ENCODE results near the gene HAUS5. TPM values are rescaled to one million over a fixed set of nuclear protein-coding genes. Genes with fewer than 3 reads are reported as not detected.

HAUS5 gene
- polyA plus RNA-seq, 4 donors = 23.2 to 39.6 (median 25.3) TPM

DNA sequence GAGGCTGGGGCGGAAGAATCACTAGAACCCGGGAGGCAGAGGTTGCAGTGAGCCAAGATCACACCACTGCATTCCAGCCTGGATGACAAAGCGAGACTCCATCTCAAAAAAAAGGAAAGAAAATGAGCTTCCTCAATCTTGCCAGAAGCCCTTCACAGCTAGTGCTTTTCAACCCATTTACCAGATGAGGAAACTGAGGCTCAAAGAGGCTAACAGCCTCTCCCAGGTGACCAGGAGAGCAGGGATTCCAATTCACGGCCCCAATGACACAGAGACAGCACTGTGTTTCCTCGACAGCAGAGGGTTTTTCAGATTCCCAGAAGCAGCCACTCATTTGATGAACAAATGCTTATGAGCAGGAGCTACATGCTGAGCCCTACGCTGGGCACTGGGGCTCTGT, 57.0 kb downstream of the HAUS5 start:
- DNase-seq (ENCODE audit: low read depth in 4 of 4, low spot score in 3 of 4) = no peak

DNA sequence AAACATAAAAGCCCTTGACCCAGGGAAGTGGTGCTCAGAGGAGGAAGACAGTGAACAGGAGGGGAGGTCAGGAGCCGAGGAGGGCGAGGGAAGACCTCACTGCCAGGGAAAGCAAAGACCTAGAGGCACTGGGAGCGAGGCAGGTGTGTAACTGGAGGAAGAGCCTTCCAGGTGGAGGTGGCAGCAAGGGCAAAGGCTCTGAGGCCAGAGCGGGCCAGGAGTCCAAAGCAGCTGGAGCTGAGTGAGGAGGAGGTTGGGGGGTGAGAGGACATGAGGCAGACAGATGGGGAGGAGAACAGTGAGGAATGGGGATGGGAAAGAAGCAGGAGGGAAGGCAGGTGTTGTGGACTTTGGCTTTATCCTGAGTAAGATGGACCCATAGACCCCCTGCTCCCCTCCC, 57.4 kb downstream of the HAUS5 start:
- DNase-seq (ENCODE audit: low read depth in 4 of 4, low spot score in 3 of 4) = no peak

DNA sequence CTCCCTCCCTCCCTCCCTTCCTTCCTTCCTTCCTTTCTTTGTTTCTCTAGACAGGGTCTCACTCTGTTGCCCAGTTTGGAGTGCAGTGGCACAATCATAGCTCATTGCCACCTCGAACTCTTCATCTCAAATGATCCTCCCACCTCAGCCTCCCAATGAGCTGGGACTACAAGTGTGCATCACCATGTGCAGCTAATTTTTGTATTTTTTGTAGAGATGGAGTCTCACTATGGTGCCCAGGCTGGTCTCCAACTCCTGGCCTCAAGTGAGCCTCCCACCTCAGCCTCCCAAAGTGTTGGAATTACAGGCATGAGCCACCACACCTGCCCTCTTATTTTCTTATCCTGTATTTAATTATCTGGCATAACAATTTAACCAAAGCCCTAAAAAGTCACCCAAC, 58.2 kb downstream of the HAUS5 start:
- no peak for DNase-seq (ENCODE audit: low read depth in 4 of 4, low spot score in 3 of 4)

DNA sequence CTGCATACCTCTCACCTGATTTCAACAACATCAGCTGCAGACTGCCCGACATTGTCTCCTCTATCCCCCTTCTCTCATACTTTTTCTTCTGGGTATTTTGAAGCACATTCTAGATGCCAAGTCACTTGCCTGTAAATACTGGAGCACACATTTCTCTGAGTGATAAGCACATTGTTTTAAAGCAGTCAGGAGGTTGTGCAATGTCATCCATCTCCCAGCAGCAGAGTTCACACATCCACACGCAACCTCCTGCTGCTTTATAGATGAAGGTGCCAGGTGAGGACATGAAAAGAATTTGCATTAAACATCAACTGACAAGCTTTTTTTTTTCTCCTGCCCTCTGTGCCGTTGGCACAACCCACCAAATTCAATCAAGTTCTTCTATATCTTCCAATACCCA, 59.3 kb downstream of the HAUS5 start:
- no peak for DNase-seq (ENCODE audit: low read depth in 4 of 4, low spot score in 3 of 4)

DNA sequence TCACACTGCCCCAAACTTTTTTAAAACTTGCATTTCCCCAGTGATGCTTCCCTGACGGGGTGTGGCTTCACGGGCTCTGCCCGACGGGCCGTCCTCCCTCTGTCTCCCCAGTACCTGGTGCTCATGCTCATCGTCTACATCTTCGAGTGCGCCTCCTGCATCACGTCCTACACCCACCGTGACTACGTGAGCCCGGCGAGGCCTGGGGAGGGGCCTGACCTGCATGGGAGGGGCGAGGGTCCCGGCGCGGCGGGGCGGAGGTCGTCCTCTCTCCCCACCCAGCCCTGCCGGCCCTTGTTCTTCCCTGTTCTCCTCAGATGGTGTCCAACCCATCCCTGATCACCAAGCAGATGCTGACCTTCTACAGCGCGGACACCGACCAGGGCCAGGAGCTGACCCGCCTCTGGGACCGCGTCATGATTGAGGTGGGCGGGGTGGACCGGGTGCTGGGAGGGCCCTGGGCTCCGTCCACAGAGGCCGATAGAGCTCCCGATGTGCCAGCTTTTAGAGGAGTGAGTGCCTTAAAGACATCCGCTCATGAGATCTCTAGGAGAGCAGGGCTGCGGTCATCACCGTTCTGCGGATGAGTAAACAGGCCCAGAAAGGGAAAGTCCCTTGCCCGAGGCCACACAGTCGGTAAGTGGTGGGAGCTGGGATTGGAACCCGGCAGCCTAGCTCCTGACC, 60.7 kb downstream of the HAUS5 start:
- no peak for DNase-seq (ENCODE audit: low read depth in 4 of 4, low spot score in 3 of 4)

Other genes with a start within 250 kb of the HAUS5 start
- under 1 TPM in 1 of 4 donors, not detected in 3; 0.33 TPM for gene GPR42, start 241.7 kb upstream of the HAUS5 start, polyA plus RNA-seq (ENCODE audit: insufficient read length in 4 of 4)
- gene FFAR2, start 164.5 kb upstream of the HAUS5 start, polyA plus RNA-seq (ENCODE audit: insufficient read length in 4 of 4) = 1 to 10 TPM in 1 of 4 donors, under 1 TPM in 3; 0.19 to 1.4 (median 0.47) TPM
- 1 to 10 TPM in 1 of 4 donors, under 1 TPM in 3; 0.36 to 1.9 (median 0.59) TPM for gene KRTDAP, start 122.3 kb upstream of the HAUS5 start, polyA plus RNA-seq (ENCODE audit: insufficient read length in 4 of 4)
- gene DMKN, start 99.1 kb upstream of the HAUS5 start, polyA plus RNA-seq (ENCODE audit: insufficient read length in 4 of 4) = 100 to 1,000 TPM in 1 of 4 donors, 10 to 100 TPM in 3; 59.7 to 123 (median 83.8) TPM
- gene SBSN, start 84.4 kb upstream of the HAUS5 start, polyA plus RNA-seq (ENCODE audit: insufficient read length in 4 of 4) = under 1 TPM in 1 of 4 donors, not detected in 3; 0.11 TPM
- not detected for gene GAPDHS, start 79.3 kb upstream of the HAUS5 start, polyA plus RNA-seq (ENCODE audit: insufficient read length in 4 of 4)
- 100 to 1,000 TPM in 1 of 4 donors, 10 to 100 TPM in 3; 58.7 to 102 (median 86.6) TPM for gene TMEM147, start 67.1 kb upstream of the HAUS5 start, polyA plus RNA-seq (ENCODE audit: insufficient read length in 4 of 4)
- under 1 TPM in 1 of 4 donors, not detected in 3; 0.14 TPM for gene ATP4A, start 49.1 kb upstream of the HAUS5 start, polyA plus RNA-seq (ENCODE audit: insufficient read length in 4 of 4)
- gene PMIS2, start 26.6 kb upstream of the HAUS5 start, polyA plus RNA-seq (ENCODE audit: insufficient read length in 4 of 4) = not detected
- 10 to 100 TPM; 49.1 to 81.9 (median 57.7) TPM for gene RBM42, start 16.3 kb downstream of the HAUS5 start, polyA plus RNA-seq (ENCODE audit: insufficient read length in 4 of 4)
- gene ETV2, start 29.0 kb downstream of the HAUS5 start, polyA plus RNA-seq (ENCODE audit: insufficient read length in 4 of 4) = 1 to 10 TPM; 1.7 to 3.3 (median 2.3) TPM
- 100 to 1,000 TPM; 224 to 359 (median 312) TPM for gene COX6B1, start 35.6 kb downstream of the HAUS5 start, polyA plus RNA-seq (ENCODE audit: insufficient read length in 4 of 4)
- gene UPK1A, start 53.8 kb downstream of the HAUS5 start, polyA plus RNA-seq (ENCODE audit: insufficient read length in 4 of 4) = 10 to 100 TPM in 3 of 4 donors, under 1 TPM in 1; 0.53 to 67.8 (median 21.8) TPM
- gene ZBTB32, start 91.8 kb downstream of the HAUS5 start, polyA plus RNA-seq (ENCODE audit: insufficient read length in 4 of 4) = under 1 TPM; 0.27 to 0.63 (median 0.49) TPM
- gene KMT2B, start 105.3 kb downstream of the HAUS5 start, polyA plus RNA-seq (ENCODE audit: insufficient read length in 4 of 4) = 10 to 100 TPM; 25.1 to 42.0 (median 32.8) TPM
- 1 to 10 TPM; 2.6 to 4.3 (median 3.1) TPM for gene IGFLR1, start 129.7 kb downstream of the HAUS5 start, polyA plus RNA-seq (ENCODE audit: insufficient read length in 4 of 4)
- 10 to 100 TPM; 17.2 to 22.0 (median 18.6) TPM for gene U2AF1L4, start 132.7 kb downstream of the HAUS5 start, polyA plus RNA-seq (ENCODE audit: insufficient read length in 4 of 4)
- gene PSENEN, start 132.9 kb downstream of the HAUS5 start, polyA plus RNA-seq (ENCODE audit: insufficient read length in 4 of 4) = 10 to 100 TPM; 43.4 to 71.8 (median 61.9) TPM
- gene LIN37, start 135.8 kb downstream of the HAUS5 start, polyA plus RNA-seq (ENCODE audit: insufficient read length in 4 of 4) = 10 to 100 TPM in 2 of 4 donors, 1 to 10 TPM in 2; 6.0 to 14.2 (median 9.3) TPM
- 100 to 1,000 TPM in 1 of 4 donors, 10 to 100 TPM in 3; 24.8 to 111 (median 29.2) TPM for gene HSPB6, start 144.3 kb downstream of the HAUS5 start, polyA plus RNA-seq (ENCODE audit: insufficient read length in 4 of 4)
- 10 to 100 TPM; 12.8 to 24.3 (median 17.3) TPM for gene PROSER3, start 145.4 kb downstream of the HAUS5 start, polyA plus RNA-seq (ENCODE audit: insufficient read length in 4 of 4)
- 10 to 100 TPM; 18.4 to 43.8 (median 26.5) TPM for gene ARHGAP33, start 162.8 kb downstream of the HAUS5 start, polyA plus RNA-seq (ENCODE audit: insufficient read length in 4 of 4)
- 10 to 100 TPM in 3 of 4 donors, under 1 TPM in 1; 0.41 to 51.0 (median 25.1) TPM for gene PRODH2, start 200.1 kb downstream of the HAUS5 start, polyA plus RNA-seq (ENCODE audit: insufficient read length in 4 of 4)
- 100 to 1,000 TPM in 3 of 4 donors, 1 to 10 TPM in 1; 2.9 to 185 (median 128) TPM for gene NPHS1, start 239.8 kb downstream of the HAUS5 start, polyA plus RNA-seq (ENCODE audit: insufficient read length in 4 of 4)
- gene KIRREL2, start 244.2 kb downstream of the HAUS5 start, polyA plus RNA-seq (ENCODE audit: insufficient read length in 4 of 4) = 10 to 100 TPM in 2 of 4 donors, 1 to 10 TPM in 2; 1.8 to 12.4 (median 10.1) TPM

Data from left renal pelvis (tissue), 4 donors.